HCT116 (cell line): ENCODE data around the gene EEFSEC. TPM values are rescaled to one million over a fixed set of nuclear protein-coding genes. Genes with fewer than 3 reads are reported as not detected.

ENCODE experiments used
- ATAC-seq: fragments of 200-7000 bp; cut with Tn5 transposase; 2 replicates; pipeline ENCODE4 v1.9.1; 2020; ENCODE audit warnings: mild to moderate bottlenecking, moderate library complexity
- BruUV-seq: library from RNA; stranded (reverse); fragments of 400-500 nt; replicated peaks from 2 replicates; lab custom pipeline; 2021; lab: Mats Ljungman, UMichigan
- CTCF ChIA-PET: fragments of 300-600 bp; sonication (Branson Sonifier 250); formaldehyde crosslinking; loops from one replicate; lab custom pipeline; 2021; ENCODE audit warnings: antibody characterized with exemption; lab: Charles Lee
- POLR2A ChIA-PET: fragments of 300-600, 350-600 bp; sonication (Branson Sonifier 250); formaldehyde crosslinking; loops from one replicate; lab custom pipeline; 2021; ENCODE audit warnings: antibody characterized with exemption; lab: Charles Lee
- RAD21 ChIA-PET, 2 experiments: fragments of 300-600 bp; sonication (Branson Sonifier 250); formaldehyde crosslinking; loops; one replicate each; lab custom pipeline; 2023; ENCODE audit warnings: low total read pairs in 2 of 2; ENCODE audit not compliant: uncharacterized antibody in 2 of 2, unreplicated experiment in 2 of 2, low non-redundant PET in 1 of 2; lab: Charles Lee
- DNase-seq: peaks from one replicate; pipeline ENCODE4 v3.0.0-alpha.2; 2010; ENCODE audit warnings: low read depth, low spot score
- H2AFZ ChIP-seq: fragments of 200-600 bp; shearing (Covaris generic), sonication (generic); 2 replicates; pipeline ENCODE4 v1.6.1; 2017; ENCODE audit warnings: low read depth, mixed run types, mixed read lengths, antibody characterized with exemption, low read length; ENCODE audit not compliant: poor library complexity, severe bottlenecking
- H3K27ac ChIP-seq: 2 replicates; pipeline ENCODE4 v1.5.1; 2012; ENCODE audit warnings: low read depth, low read length
- H3K27me3 ChIP-seq: fragments of 200-600 bp; sonication (generic); 2 replicates; pipeline ENCODE4 v1.6.1; 2016; ENCODE audit warnings: mixed run types, low read length, mixed read lengths; ENCODE audit not compliant: insufficient read depth
- H3K36me3 ChIP-seq, 2 experiments: fragments of 200-500 bp in 1 of 2; fragments of 200-600 bp in 1 of 2; sonication (Bioruptor generic) in 1 of 2; sonication (generic) in 1 of 2; 2 replicates each; pipeline versions ENCODE4 v1.5.1 to v1.6.1; 2014 to 2016; ENCODE audit warnings: low read length in 2 of 2, inconsistent platforms in 1 of 2, mixed read lengths in 1 of 2, mixed run types in 1 of 2; ENCODE audit not compliant: insufficient read depth in 2 of 2, control insufficient read depth in 1 of 2
- H3K4me1 ChIP-seq, 2 experiments: fragments of 200-600 bp in 1 of 2; sonication (generic) in 1 of 2; 2 replicates each; pipeline versions ENCODE4 v1.5.1 to v1.6.1; 2012 to 2017; ENCODE audit warnings: low read length in 2 of 2, inconsistent platforms in 1 of 2, mild to moderate bottlenecking in 1 of 2, mixed read lengths in 1 of 2, mixed run types in 1 of 2, moderate library complexity in 1 of 2; ENCODE audit not compliant: insufficient read depth in 2 of 2, control insufficient read depth in 1 of 2
- H3K4me2 ChIP-seq: fragments of 200-600 bp; sonication (generic); 2 replicates; pipeline ENCODE4 v1.6.1; 2017; ENCODE audit warnings: mixed run types, low read length, mixed read lengths
- H3K4me3 ChIP-seq, 2 experiments: fragments of 200-600 bp in 1 of 2; sonication (generic) in 1 of 2; replicated peaks in 1 of 2; 2 replicates each; pipeline ENCODE4 v1.5.1; 2011 to 2016; ENCODE audit warnings: low read length in 2 of 2, control low read depth in 1 of 2, low read depth in 1 of 2, mild to moderate bottlenecking in 1 of 2, mixed read lengths in 1 of 2, mixed run types in 1 of 2
- H3K79me2 ChIP-seq: fragments of 200-600 bp; sonication (generic); 2 replicates; pipeline ENCODE4 v1.6.1; 2017; ENCODE audit warnings: mild to moderate bottlenecking, mixed run types, low read length, moderate library complexity, mixed read lengths; ENCODE audit not compliant: insufficient read depth
- H3K9ac ChIP-seq: fragments of 200-600 bp; sonication (generic); 2 replicates; pipeline ENCODE4 v1.6.1; 2016; ENCODE audit warnings: low read length, mixed read lengths
- H3K9me2 ChIP-seq: fragments of 200-600 bp; sonication (generic), shearing (Covaris generic); 2 replicates; pipeline ENCODE4 v1.6.1; 2017; ENCODE audit warnings: mixed run types, mild to moderate bottlenecking, moderate library complexity; ENCODE audit not compliant: insufficient read depth
- H3K9me3 ChIP-seq, 2 experiments: fragments of 200-500 bp in 1 of 2; fragments of 200-600 bp in 1 of 2; sonication (Bioruptor generic) in 1 of 2; sonication (generic) in 1 of 2; 2 replicates each; pipeline ENCODE4 v1.6.1; 2014 to 2017; ENCODE audit warnings: low read length in 2 of 2, mixed read lengths in 2 of 2, inconsistent platforms in 1 of 2, low read depth in 1 of 2, mild to moderate bottlenecking in 1 of 2, mixed run types in 1 of 2, moderate library complexity in 1 of 2; ENCODE audit not compliant: control insufficient read depth in 1 of 2, insufficient read depth in 1 of 2
- H4K20me1 ChIP-seq: fragments of 200-600 bp; sonication (generic), shearing (Covaris generic); 2 replicates; pipeline ENCODE4 v1.6.1; 2017; ENCODE audit warnings: mixed run types, mild to moderate bottlenecking, moderate library complexity; ENCODE audit not compliant: insufficient read depth
- ATF3 ChIP-seq: IDR thresholded peaks from 2 replicates; pipeline ENCODE4 v1.6.1; 2012
- CTCF ChIP-seq, 3 experiments: fragments of 200-600 bp in 1 of 3; sonication (generic) in 1 of 3; IDR thresholded peaks in 2 of 3; conservative IDR thresholded peaks in 1 of 3; 2 replicates each; pipeline ENCODE4 v1.5.1; 2012 to 2017; ENCODE audit warnings: low read depth in 2 of 3, low read length in 2 of 3, antibody characterized with exemption in 1 of 3, borderline replicate concordance in 1 of 3, control low read depth in 1 of 3, mild to moderate bottlenecking in 1 of 3, mixed read lengths in 1 of 3, mixed run types in 1 of 3, moderate library complexity in 1 of 3; ENCODE audit not compliant: insufficient read depth in 1 of 3
- ELF1 ChIP-seq: IDR thresholded peaks from 2 replicates; pipeline ENCODE4 v1.6.1; 2012; ENCODE audit warnings: low read depth, borderline replicate concordance
- EZH2phosphoT487 ChIP-seq: fragments of 200-600 bp; IDR thresholded peaks from 2 replicates; pipeline ENCODE4 v1.6.1; 2018; ENCODE audit warnings: antibody characterized with exemption, borderline replicate concordance
- MAX ChIP-seq: IDR thresholded peaks from 2 replicates; pipeline ENCODE4 v1.6.1; 2012
- POLR2A ChIP-seq: IDR thresholded peaks from 2 replicates; pipeline ENCODE4 v1.7.0; 2011; ENCODE audit warnings: borderline replicate concordance; ENCODE audit not compliant: insufficient read depth, insufficient read length; ENCODE audit errors: extremely low read depth
- REST ChIP-seq: IDR thresholded peaks from 2 replicates; pipeline ENCODE4 v1.6.1; 2012; ENCODE audit warnings: low read depth
- SP1 ChIP-seq: IDR thresholded peaks from 2 replicates; pipeline ENCODE4 v1.6.1; 2012; ENCODE audit warnings: low read depth
- TCF7L2 ChIP-seq: IDR thresholded peaks from 2 replicates; pipeline ENCODE4 v1.7.0; 2011; ENCODE audit warnings: borderline replicate concordance, inconsistent platforms; ENCODE audit not compliant: insufficient read depth, insufficient read length; ENCODE audit errors: extremely low read depth
- YY1 ChIP-seq: IDR thresholded peaks from 2 replicates; pipeline ENCODE4 v1.6.1; 2011; ENCODE audit warnings: low read length, low read depth, moderate library complexity, mild to moderate bottlenecking; ENCODE audit not compliant: insufficient replicate concordance; ENCODE audit errors: extremely low read depth
- ZFX ChIP-seq: fragments of 450-650 bp; IDR thresholded peaks from 2 replicates; pipeline ENCODE4 v1.6.1; 2017
- intact Hi-C: fragments of 100-400 bp; cut with micrococcal nuclease; formaldehyde crosslinking; loops from 2 replicates; pipeline ENCODE4 v1.10.0; 2022
- total RNA-seq: library from RNA; stranded (reverse); gene quantifications from one replicate; pipeline ENCODE4 v1.2.1, GENCODE V29; 2021; ENCODE audit not compliant: unreplicated experiment

Gene EEFSEC
- total RNA-seq, 1 experiment from 2014 or later, result 16.1 TPM

- DNase-seq (no peak), ATAC-seq (no peak)
- intact Hi-C loops, result loop anchor here (10.0 kb wide), 1 partner anchor 203 kb away; no protein-coding TSS in a partner anchor
- RAD21 ChIA-PET, result no interaction called here
- no peak for TF ChIP-seq ATF3
- TF ChIP-seq POLR2A, result no peak
- no peak for TF ChIP-seq EZH2phosphoT487
- TF ChIP-seq TCF7L2, result no peak
- TF ChIP-seq ZFX, result no peak
- TF ChIP-seq YY1, result no peak
- no peak for TF ChIP-seq MAX
- no peak for TF ChIP-seq ELF1
- no peak for TF ChIP-seq SP1
- no peak for TF ChIP-seq REST
- no peak for TF ChIP-seq CTCF (IDR thresholded peaks at IDR 0.05 in 2 of 3, conservative IDR thresholded peaks at IDR 0.05 in 1 of 3; ENCODE audit: borderline replicate concordance in 1 of 3, insufficient read depth in 1 of 3, low read depth in 2 of 3, low read length in 2 of 3)
- CTCF ChIA-PET, result no interaction called here
- Histone ChIP-seq H3K9ac (no peak overlapping the region), H3K36me3 (no peaks in the 10 kb centered on the region), H3K27me3 (no peaks in the 10 kb centered on the region), H3K4me3 (no peak overlapping the region), H3K9me2 (no peaks in the 10 kb centered on the region), H3K4me2 (no peak overlapping the region), H3K79me2 (no peaks in the 10 kb centered on the region), H4K20me1 (no peaks in the 10 kb centered on the region), H3K4me1 (no peaks in the 10 kb centered on the region), H3K9me3 (peaks cover 9 to 10% of the 10 kb centered on the region in 2 experiments; a peak in 3 of 4 replicates), H2AFZ (no peak overlapping the region), H3K27ac (no peak overlapping the region)
- POLR2A ChIA-PET, result no interaction called here
- no TSS peak for BruUV-seq
Observed at GRCh38 chr3:128221328-128221727, 68.0 kb downstream of the EEFSEC start.
